ENCODE measurements around the gene TAS2R16.

GRCh38 chr7:123043642-123044041 is 48.1 kb upstream of the TAS2R16 start:
- no peak for TF ChIP-seq CTCF (IDR thresholded peaks at IDR 0.05)
- no peak for TF ChIP-seq REST (IDR thresholded peaks at IDR 0.05; ENCODE audit: insufficient read depth in 1 of 2, low read depth in 2 of 2, low read length in 1 of 2)
- no peak for TF ChIP-seq SIN3A (IDR thresholded peaks at IDR 0.05; ENCODE audit: borderline replicate concordance, insufficient read depth, low read depth, low read length)
- no peak for TF ChIP-seq TCF7L2 (IDR thresholded peaks at IDR 0.05; ENCODE audit: low read depth, low read length)
- TF ChIP-seq POLR2AphosphoS5 (IDR thresholded peaks at IDR 0.05; ENCODE audit: low read depth, low read length) = no peak
